HG02678 (cell line): ENCODE measurements around the gene FLT4.
"Not testable (repeated sequence)": the region's sequence is repeated elsewhere in the genome, so short reads cannot be mapped to it uniquely, and the experiment has no call there.

Experiments
- ATAC-seq: cut with Tn5 transposase; IDR thresholded peaks from one replicate; pipeline ENCODE4 v1.9.1; 2021; ENCODE audit warnings: mild to moderate bottlenecking, moderate library complexity; ENCODE audit not compliant: unreplicated experiment

Gene FLT4

GRCh38 chr5:180649297-180650039 lies at the start of gene FLT4:
TSS of gene FLT4 (minus strand) at chr5:180649600. CDS start at chr5:180649545, 55 bp downstream.
- ATAC-seq: no peak

GRCh38 chr5:180699042-180699441 lies 49.6 kb upstream of the FLT4 start:
- no peak for ATAC-seq

- no peak for ATAC-seq
These were observed 46.7 kb upstream of the FLT4 start for GRCh38 chr5:180696116-180696515.

- ATAC-seq: no peak
These were observed 43.0 kb upstream of the FLT4 start for GRCh38 chr5:180692429-180692828.

- no peak for ATAC-seq
These were observed 41.6 kb upstream of the FLT4 start for GRCh38 chr5:180691046-180691445.

GRCh38 chr5:180690562-180690961 lies 41.2 kb upstream of the FLT4 start:
- ATAC-seq: no peak

- ATAC-seq: no peak
These were observed 40.4 kb upstream of the FLT4 start for GRCh38 chr5:180689775-180690174.

DNA sequence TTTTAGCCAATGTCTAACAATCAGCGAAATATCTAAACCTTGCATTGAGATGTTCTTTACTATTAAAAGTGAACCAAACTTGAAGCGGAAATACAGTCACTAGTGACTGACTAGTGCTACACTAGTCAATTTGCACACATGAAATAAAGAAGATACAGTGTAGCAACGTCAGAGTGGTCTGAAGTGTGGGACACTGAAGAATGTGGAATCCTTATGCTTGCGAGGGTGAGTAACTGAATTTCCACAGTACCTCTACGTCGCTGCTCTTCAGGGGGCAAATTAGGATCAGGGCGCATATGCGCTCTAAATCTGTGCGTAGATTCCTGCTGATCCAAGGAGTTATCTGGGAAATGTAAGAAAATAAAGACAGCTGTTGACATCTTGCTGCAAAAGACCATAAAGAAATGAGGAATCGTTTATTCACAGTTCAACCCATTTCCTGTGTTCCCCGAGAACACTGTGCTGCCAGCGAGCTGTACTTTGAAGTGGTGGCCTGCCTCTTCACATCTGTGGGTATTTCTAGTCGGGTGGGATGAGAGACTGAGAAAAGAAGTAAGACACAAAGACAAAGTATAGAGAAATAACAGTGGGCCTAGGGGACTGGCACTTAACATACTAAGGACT lies 39.8 kb upstream of the FLT4 start:
- ATAC-seq: no peak

- ATAC-seq: no peak
These were observed 39.1 kb upstream of the FLT4 start for GRCh38 chr5:180688330-180689070.

GRCh38 chr5:180686799-180687198 lies 37.4 kb upstream of the FLT4 start:
- not testable (repeated sequence) for ATAC-seq

GRCh38 chr5:180684623-180685161 lies 35.3 kb upstream of the FLT4 start:
- no peak for ATAC-seq

DNA sequence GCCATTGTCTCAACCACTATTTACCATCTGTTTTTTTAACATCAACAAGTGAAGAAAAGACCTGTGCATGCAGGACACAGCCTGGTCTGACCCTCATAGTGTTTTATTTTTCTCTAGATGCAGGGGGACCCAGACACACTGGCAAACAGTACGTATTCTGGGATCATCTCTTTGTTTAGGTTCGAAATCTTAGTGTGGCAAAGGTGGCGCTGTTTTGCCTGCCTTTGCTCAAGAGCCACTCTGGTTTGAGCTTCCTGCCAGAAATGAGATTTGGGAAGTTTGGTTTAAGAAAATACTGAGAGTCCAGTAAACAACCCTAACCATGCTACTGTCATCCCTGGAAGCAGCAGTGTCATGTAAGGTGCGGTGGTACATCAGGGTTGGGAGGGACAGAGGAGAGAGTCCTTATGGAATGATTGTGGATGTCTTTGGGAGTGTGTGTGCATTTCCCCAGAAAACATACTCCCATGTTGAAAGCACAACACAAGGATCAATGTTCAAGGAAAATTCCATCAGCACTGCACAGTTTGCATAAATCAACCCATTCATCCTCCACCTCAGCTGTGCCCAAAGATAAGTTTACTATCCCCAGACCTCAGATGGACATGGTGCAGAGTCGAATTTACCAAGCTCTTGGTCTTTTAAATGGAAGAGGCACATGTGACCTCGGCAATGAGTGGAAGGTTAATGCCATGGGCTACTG lies 34.0 kb upstream of the FLT4 start:
- no peak for ATAC-seq

DNA sequence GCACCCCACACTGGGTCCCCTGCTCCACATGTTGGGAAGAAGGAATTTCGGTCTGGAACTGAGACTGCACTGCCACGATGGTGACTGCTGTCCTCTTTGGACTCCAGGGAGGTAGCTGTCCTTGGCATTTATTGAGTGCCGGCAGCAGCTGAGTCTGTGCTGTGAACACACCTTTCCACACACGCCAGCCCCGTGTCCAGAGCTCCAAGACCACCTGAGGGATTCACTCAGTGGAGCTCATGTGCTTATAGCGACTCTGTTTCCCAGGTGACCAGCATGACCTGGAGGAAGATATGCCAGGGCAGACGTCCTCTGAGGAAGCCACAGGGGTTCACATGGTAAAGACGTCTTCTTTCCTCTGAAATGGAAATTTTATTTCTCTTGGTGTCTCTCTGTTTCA lies 33.2 kb upstream of the FLT4 start:
- ATAC-seq: no peak

DNA sequence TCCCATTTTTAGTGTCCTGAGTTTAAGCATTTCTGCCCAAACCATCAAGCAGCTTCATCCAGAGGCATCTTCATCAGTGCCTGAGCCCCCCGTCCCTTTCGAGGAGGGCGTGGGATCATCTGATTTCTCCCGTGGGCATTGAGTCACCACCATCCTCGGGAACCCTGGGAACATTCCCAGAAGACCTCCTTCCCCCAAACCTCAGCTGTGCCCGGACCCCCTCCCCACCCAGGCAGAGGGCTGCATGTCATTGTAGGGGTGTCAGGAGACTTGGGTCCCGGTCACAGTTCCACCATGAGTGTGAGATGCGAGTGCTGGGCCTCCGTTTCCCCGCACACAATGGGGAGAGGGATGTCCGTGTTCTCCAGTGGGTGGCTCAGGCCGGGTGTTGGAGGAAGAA lies 32.6 kb upstream of the FLT4 start:
- not testable (repeated sequence) for ATAC-seq

DNA sequence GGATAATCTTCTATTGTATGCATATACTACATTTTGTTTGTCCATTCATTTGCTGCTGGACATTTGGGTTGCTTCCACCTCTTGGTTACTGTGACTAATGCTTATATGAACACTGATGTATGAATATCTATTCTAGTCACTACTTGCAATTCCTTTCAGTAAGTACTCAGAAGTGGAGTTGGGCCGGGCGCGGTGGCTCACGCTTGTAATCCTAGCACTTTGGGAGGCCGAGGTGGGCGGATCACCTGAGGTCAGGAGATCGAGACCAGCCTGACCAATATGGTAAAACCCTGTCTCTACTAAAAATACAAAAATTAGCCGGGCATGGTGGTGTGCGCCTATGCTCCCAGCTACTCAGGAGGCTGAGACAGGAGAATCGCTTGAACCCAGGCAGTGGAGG lies 28.9 kb upstream of the FLT4 start:
- not testable (repeated sequence) for ATAC-seq

DNA sequence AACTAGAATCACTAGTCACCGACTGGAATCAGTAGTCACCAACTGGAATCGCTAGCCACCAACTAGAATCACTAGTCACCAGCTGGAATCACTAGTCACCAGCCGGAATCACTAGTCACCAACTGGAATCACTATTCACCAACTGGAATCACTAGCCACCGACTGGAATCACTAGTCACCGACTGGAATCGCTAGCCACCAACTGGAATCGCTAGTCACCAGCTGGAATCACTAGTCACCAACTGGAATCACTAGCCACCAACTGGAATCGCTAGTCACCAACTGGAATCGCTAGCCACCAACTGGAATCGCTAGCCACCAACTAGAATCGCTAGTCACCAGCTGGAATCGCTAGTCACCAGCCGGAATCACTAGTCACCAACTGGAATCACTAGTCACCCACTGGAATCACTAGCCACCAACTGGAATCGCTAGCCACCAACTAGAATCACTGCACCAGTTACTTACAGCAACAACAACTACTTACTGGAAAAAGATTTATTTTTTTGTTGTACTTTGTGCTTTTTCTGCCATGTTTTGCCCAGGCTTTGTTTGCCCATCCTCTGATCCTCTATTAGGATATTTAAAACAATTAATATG lies 25.7 kb upstream of the FLT4 start:
- no peak for ATAC-seq

- not testable (repeated sequence) for ATAC-seq
These were observed 24.7 kb upstream of the FLT4 start for GRCh38 chr5:180674090-180674475.

DNA sequence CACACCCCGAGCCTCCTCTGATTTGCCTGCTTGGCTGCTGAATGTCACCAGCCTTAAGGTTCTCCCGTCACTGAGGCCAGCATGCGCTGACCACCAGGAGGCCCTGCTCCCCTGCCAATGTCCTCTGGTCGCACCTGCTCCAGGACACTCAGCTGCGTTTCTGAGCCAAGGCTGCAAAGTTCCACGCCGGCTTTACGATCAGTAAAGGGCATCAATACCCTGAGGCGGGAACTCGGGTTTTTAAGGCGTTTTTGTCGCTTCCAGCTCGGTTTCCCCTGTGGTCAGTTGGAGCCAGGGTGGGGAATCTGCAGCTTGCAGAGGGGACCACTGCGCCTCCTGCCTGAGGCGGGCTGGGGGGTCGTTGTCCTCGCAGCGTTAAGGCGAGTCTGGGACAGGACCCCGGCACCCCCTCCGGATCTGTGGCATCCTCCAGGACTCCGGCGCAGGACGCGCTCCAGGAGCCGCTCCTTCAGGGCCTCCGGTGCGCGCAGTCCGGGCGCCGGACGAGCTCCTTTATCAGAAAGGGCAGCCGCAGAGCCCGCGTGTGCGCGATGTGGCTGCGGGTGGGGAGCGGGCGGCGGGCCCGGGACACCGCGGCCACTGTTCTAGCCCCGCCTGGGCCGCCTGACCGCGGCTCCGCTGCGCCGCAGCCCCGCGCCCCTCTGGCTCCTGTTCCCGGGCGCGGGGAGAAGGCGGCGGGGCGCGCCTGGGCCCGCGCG lies 24.1 kb upstream of the FLT4 start:
- no peak for ATAC-seq

- ATAC-seq: not testable (repeated sequence)
These were observed 22.6 kb upstream of the FLT4 start for GRCh38 chr5:180671958-180672524.
